Globus pallidus (tissue), 1 donor: ENCODE results near the gene PRKCD.
A peak's percentile ranks its signal among the peaks of the same experiment; 100 is the strongest.

ENCODE experiments used
- DNase-seq: peaks from one replicate; pipeline ENCODE4 v3.0.0-alpha.2; 2015; ENCODE audit warnings: low spot score

Gene PRKCD

GRCh38 chr3:53190659-53191058, 29.6 kb downstream of the PRKCD start:
- DNase-seq = no peak

- DNase-seq = no peak
These were observed 30.9 kb downstream of the PRKCD start for GRCh38 chr3:53191836-53192480.

DNA sequence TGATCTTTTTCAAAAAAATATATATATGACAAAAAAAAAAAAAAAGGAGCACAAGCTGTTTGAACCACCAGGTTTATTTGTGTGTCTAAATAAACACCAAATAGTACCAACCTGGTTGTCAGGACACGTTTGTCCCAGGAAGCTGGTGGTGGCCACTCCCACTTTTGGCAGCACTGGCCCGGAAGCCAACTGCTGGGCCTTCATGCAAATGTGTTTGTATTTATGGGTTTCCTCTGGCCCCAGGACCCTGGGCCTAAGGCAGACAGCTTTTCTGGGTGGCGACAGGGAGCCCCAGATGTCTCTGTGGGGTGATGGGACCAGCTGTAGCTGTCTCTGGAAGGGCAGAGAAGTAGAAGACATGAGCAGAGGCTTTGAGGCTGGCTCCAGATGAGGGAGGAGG, 31.6 kb downstream of the PRKCD start:
- DNase-seq = no peak

DNA sequence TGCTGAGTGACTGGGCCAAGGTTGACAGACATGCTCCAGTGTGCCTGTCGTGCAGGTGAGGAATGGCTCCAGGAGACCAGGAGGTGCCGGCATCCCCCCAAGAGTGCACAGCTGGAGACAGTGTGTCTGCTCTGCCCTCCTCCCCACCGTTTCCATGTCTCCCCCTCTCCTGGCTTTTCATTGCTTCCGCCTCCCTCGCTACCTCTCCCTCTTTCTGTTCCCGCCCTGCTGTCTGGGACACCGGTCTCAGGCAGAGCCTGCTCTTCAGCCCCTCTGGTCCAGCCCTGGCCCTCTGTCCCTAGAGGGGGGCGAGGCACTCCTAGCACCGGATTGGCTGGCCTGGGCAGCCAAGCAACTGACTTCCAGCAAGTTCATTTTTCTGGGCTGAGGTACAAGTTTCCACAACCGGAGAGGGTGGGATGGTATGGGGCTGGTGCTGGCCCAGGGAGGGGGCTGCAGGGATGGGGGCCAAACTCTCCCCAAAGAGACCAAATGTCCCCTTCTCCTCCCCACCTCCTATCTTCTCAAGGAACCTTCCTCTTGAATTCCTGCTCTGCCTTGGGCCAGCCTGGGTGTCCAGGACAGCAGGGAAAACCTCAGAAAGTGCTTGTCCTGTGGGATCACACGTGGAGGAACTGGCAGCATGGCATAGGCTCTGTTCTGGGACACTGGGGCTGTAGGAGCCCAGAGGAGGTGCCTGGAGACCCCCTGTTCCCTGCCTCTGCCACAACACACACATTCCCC, 32.6 kb downstream of the PRKCD start:
- DNase-seq = no peak

GRCh38 chr3:53194210-53195065, 33.4 kb downstream of the PRKCD start:
- no peak for DNase-seq

GRCh38 chr3:53195066-53195450, 34.0 kb downstream of the PRKCD start:
- no peak for DNase-seq

GRCh38 chr3:53195602-53196574, 34.9 kb downstream of the PRKCD start:
- no peak for DNase-seq

GRCh38 chr3:53196575-53197407, 35.8 kb downstream of the PRKCD start:
- peak; percentile 32 for DNase-seq

- DNase-seq = no peak
These were observed 37.4 kb downstream of the PRKCD start for GRCh38 chr3:53198256-53198977.

DNA sequence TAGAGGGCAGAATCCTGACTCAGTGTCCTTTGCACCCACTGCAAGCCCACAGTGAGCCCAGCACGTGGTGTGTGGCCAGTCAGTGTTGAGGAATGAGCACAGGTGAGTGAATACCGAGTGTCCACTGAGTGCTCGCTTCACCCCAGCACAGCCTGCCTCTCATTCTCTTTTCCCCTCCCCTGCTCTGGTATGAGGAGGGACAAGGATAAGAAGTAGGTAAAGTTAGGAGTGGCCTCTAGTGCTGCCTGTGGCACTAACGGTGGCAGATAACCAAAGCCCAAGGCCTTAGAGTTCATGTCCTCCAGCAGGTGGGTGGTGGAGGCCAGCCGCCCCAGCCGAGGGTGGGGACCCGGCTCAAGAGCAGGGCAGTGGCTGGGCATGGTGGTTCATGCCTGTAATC, 38.0 kb downstream of the PRKCD start:
- no peak for DNase-seq

DNA sequence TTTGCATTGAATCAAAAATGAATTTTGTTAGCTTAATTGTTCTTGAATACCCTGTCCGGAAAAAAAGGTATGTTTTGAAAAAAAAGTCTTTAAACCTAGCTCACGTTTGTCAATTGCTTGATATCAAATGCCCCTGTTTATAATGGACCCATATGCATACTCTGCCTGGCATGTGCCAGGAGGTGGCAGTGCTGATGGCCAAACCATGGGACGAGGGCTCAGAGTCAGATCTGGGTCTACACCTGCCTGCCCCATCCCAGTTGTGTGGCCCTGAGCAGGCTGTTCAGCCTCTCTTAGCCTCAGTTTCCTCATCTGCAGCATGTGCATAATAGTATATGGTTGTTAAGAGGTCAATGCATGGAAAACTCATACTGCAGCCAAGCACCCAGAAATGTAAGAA, 38.8 kb downstream of the PRKCD start:
- DNase-seq = no peak

- no peak for DNase-seq
These were observed 39.8 kb downstream of the PRKCD start for GRCh38 chr3:53200501-53201498.

GRCh38 chr3:53202331-53203015, 41.5 kb downstream of the PRKCD start:
- DNase-seq = no peak

GRCh38 chr3:53211706-53212702, 51.0 kb downstream of the PRKCD start:
- no peak for DNase-seq

- no peak for DNase-seq
These were observed 52.3 kb downstream of the PRKCD start for GRCh38 chr3:53213276-53213675.

- no peak for DNase-seq
These were observed 54.8 kb downstream of the PRKCD start for GRCh38 chr3:53215816-53216215.

GRCh38 chr3:53216723-53217122, 55.7 kb downstream of the PRKCD start:
- DNase-seq = no peak
